Measurements from ENCODE around the gene MSRB1.
"Not testable (repeated sequence)": the region's sequence is repeated elsewhere in the genome, so short reads cannot be mapped to it uniquely, and the experiment has no call there.

- TF ChIP-seq SUZ12 (IDR thresholded peaks at IDR 0.05); FOXA1 (IDR thresholded peaks at IDR 0.05); SP1 (IDR thresholded peaks at IDR 0.05); BHLHE40 (IDR thresholded peaks at IDR 0.05; ENCODE audit: borderline replicate concordance); NFRKB (IDR thresholded peaks at IDR 0.05); CTBP1 (IDR thresholded peaks at IDR 0.05; ENCODE audit: borderline replicate concordance); FOXM1 (IDR thresholded peaks at IDR 0.05; ENCODE audit: borderline replicate concordance); PKNOX1 (IDR thresholded peaks at IDR 0.05); TARDBP (IDR thresholded peaks at IDR 0.05); ZNF384 (IDR thresholded peaks at IDR 0.05); HDGF (IDR thresholded peaks at IDR 0.05; ENCODE audit: borderline replicate concordance); L3MBTL2 (conservative IDR thresholded peaks at IDR 0.05): not testable (repeated sequence)
These were observed 3.2 kb downstream of the MSRB1 start for GRCh38 chr16:1939833-1940232.

Data from HEK293T (cell line).